Right lung (tissue), 5 donors: ENCODE data around the gene MBP. TPM values are rescaled to one million over a fixed set of nuclear protein-coding genes. Genes with fewer than 3 reads are reported as not detected.
"Not testable (repeated sequence)": the region's sequence is repeated elsewhere in the genome, so short reads cannot be mapped to it uniquely, and the experiment has no call there.

ENCODE experiments used
- DNase-seq, 2 donors: peaks; one replicate each; pipeline ENCODE4 v3.0.0-alpha.2; 2013
- polyA plus RNA-seq, 5 donors: library from polyadenylated mRNA; unstranded; fragments of 120-200 nt; gene quantifications; one replicate each; pipeline versions ENCODE4 v1.2.1 to v1.2.3, GENCODE V29; 2013; ENCODE audit warnings: inconsistent platforms in 1 of 5, low replicate concordance in 1 of 5; ENCODE audit not compliant: insufficient read length in 5 of 5, insufficient read depth in 1 of 5

The MBP gene
- polyA plus RNA-seq, 5 donors = 8.3 to 11.9 (median 10.7) TPM

GRCh38 chr18:77031662-77032061 lies 100.9 kb downstream of the MBP start:
- no peak for DNase-seq

- DNase-seq = no peak
These were observed 102.4 kb downstream of the MBP start for GRCh38 chr18:77030201-77030600.

- no peak for DNase-seq
These were observed 106.7 kb downstream of the MBP start for GRCh38 chr18:77025831-77026363.

GRCh38 chr18:77025123-77025522 lies 107.5 kb downstream of the MBP start:
- DNase-seq = no peak

- DNase-seq = no peak
These were observed 108.1 kb downstream of the MBP start for GRCh38 chr18:77024476-77024875.

GRCh38 chr18:77023102-77023782 lies 109.3 kb downstream of the MBP start:
- DNase-seq = no peak

- DNase-seq = no peak
These were observed 110.0 kb downstream of the MBP start for GRCh38 chr18:77022556-77022955.

GRCh38 chr18:77022116-77022515 lies 110.5 kb downstream of the MBP start:
- DNase-seq = no peak

GRCh38 chr18:77021478-77021877 lies 111.1 kb downstream of the MBP start:
- not testable (repeated sequence) for DNase-seq

GRCh38 chr18:77021075-77021474 lies 111.5 kb downstream of the MBP start:
- DNase-seq = no peak

- no peak for DNase-seq
These were observed 112.0 kb downstream of the MBP start for GRCh38 chr18:77020561-77020960.

- no peak for DNase-seq
These were observed 112.9 kb downstream of the MBP start for GRCh38 chr18:77019641-77020040.

- DNase-seq = not testable (repeated sequence)
These were observed 113.9 kb downstream of the MBP start for GRCh38 chr18:77018650-77019049.

- DNase-seq = no peak
These were observed 115.2 kb downstream of the MBP start for GRCh38 chr18:77017355-77017754.

GRCh38 chr18:77016936-77017335 lies 115.6 kb downstream of the MBP start:
- DNase-seq = no peak

GRCh38 chr18:77015771-77016710 lies 116.5 kb downstream of the MBP start:
- no peak for DNase-seq

GRCh38 chr18:77015169-77015568 lies 117.4 kb downstream of the MBP start:
- no peak for DNase-seq

GRCh38 chr18:77014538-77014937 lies 118.0 kb downstream of the MBP start:
- no peak for DNase-seq

GRCh38 chr18:77013811-77014521 lies 118.6 kb downstream of the MBP start:
- DNase-seq = peak; percentile 13 to 29

GRCh38 chr18:77012806-77013541 lies 119.6 kb downstream of the MBP start:
- no peak for DNase-seq

- no peak for DNase-seq
These were observed 120.5 kb downstream of the MBP start for GRCh38 chr18:77012120-77012519.
